GM18868 (cell line): ENCODE measurements around the gene USP17L17.
"Not testable (repeated sequence)": the region's sequence is repeated elsewhere in the genome, so short reads cannot be mapped to it uniquely, and the experiment has no call there.

ENCODE experiments used
- ATAC-seq: cut with Tn5 transposase; IDR thresholded peaks from one replicate; pipeline ENCODE4 v1.9.1; 2021; ENCODE audit warnings: mild to moderate bottlenecking, moderate library complexity; ENCODE audit not compliant: unreplicated experiment

Gene USP17L17, protein sequence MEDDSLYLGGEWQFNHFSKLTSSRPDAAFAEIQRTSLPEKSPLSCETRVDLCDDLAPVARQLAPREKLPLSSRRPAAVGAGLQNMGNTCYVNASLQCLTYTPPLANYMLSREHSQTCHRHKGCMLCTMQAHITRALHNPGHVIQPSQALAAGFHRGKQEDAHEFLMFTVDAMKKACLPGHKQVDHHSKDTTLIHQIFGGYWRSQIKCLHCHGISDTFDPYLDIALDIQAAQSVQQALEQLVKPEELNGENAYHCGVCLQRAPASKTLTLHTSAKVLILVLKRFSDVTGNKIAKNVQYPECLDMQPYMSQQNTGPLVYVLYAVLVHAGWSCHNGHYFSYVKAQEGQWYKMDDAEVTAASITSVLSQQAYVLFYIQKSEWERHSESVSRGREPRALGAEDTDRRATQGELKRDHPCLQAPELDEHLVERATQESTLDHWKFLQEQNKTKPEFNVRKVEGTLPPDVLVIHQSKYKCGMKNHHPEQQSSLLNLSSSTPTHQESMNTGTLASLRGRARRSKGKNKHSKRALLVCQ

DNA sequence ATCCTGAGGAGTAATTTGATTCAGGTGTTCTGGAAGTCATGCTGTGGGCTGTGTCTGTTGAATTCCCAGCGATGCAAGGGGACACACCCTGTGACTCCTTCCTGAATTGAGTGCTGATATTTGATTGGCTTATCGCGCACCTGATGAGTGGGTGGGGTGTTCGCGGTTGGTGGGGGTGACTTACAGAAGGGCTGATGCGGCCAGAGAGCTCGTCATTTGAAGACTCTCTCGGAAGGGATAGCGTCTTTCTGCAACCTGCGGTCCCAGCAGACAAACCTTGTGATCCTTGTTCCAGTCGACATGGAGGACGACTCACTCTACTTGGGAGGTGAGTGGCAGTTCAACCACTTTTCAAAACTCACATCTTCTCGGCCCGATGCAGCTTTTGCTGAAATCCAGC, at the start of gene USP17L17:
USP17L17 (plus strand) TSS at position 301 of the 400 bp plus-strand sequence; CDS start at position 301, 0 bp downstream.
- ATAC-seq: not testable (repeated sequence)

DNA sequence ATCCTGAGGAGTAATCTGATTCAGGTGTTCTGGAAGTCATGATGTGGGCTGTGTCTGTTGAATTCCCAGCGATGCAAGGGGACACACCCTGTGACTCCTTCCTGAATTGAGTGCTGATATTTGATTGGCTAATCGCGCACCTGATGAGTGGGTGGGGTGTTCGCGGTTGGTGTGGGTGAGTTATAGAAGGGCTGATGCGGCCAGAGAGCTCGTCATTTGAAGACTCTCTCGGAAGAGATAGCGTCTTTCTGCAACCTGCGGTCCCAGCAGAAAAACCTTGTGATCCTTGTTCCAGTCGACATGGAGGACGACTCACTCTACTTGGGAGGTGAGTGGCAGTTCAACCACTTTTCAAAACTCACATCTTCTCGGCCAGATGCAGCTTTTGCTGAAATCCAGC, 33.3 kb upstream of the USP17L17 start, which contains the start of gene USP17L10:
USP17L10 (plus strand) TSS at position 301 of the 400 bp plus-strand sequence; CDS start at position 301, 0 bp downstream.
- ATAC-seq: not testable (repeated sequence)

DNA sequence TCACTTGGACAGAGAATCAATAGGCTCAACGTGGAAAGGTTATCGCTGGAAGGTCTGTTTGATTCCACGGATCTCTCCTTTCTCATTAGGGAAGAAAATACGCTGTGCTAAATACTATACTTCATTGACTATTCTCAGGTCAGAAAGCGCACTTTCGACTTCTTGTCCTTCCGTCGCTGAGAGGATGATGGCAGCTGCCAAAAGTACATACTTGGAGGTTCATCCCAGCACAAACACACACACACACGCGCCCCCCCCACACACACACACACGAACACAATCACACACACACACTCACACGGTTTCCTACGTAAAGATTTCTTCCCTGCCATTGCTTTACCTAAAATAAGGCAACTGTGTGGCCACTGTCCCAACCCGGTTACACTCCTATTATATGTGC, 29.0 kb upstream of the USP17L17 start:
- not testable (repeated sequence) for ATAC-seq

DNA sequence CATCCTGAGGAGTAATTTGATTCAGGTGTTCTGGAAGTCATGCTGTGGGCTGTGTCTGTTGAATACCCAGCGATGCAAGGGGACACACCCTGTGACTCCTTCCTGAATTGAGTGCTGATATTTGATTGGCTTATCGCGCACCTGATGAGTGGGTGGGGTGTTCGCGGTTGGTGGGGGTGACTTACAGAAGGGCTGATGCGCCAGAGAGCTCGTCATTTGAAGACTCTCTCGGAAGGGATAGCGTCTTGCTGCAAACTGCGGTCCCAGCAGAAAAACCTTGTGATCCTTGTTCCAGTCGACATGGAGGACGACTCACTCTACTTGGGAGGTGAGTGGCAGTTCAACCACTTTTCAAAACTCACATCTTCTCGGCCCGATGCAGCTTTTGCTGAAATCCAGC, 28.6 kb upstream of the USP17L17 start, which contains the start of gene USP17L11:
USP17L11 (plus strand) TSS at position 301 of the 400 bp plus-strand sequence; CDS start at position 301, 0 bp downstream.
- not testable (repeated sequence) for ATAC-seq

DNA sequence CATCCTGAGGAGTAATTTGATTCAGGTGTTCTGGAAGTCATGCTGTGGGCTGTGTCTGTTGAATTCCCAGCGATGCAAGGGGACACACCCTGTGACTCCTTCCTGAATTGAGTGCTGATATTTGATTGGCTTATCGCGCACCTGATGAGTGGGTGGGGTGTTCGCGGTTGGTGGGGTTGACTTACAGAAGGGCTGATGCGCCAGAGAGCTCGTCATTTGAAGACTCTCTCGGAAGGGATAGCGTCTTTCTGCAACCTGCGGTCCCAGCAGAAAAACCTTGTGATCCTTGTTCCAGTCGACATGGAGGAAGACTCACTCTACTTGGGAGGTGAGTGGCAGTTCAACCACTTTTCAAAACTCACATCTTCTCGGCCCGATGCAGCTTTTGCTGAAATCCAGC, 23.8 kb upstream of the USP17L17 start, which contains the start of gene USP17L12:
USP17L12 (plus strand) TSS at position 301 of the 400 bp plus-strand sequence; CDS start at position 301, 0 bp downstream.
- ATAC-seq: not testable (repeated sequence)

DNA sequence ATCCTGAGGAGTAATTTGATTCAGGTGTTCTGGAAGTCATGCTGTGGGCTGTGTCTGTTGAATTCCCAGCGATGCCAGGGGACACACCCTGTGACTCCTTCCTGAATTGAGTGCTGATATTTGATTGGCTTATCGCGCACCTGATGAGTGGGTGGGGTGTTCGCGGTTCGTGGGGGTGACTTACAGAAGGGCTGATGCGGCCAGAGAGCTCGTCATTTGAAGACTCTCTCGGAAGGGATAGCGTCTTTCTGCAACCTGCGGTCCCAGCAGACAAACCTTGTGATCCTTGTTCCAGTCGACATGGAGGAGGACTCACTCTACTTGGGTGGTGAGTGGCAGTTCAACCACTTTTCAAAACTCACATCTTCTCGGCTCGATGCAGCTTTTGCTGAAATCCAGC, 19.1 kb upstream of the USP17L17 start, which contains the start of gene USP17L13:
USP17L13 (plus strand) TSS at position 301 of the 400 bp plus-strand sequence; CDS start at position 301, 0 bp downstream.
- not testable (repeated sequence) for ATAC-seq

DNA sequence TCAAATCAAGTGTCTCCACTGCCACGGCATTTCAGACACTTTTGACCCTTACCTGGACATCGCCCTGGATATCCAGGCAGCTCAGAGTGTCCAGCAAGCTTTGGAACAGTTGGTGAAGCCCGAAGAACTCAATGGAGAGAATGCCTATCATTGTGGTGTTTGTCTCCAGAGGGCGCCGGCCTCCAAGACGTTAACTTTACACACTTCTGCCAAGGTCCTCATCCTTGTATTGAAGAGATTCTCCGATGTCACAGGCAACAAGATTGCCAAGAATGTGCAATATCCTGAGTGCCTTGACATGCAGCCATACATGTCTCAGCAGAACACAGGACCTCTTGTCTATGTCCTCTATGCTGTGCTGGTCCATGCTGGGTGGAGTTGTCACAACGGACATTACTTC, 13.4 kb upstream of the USP17L17 start:
- not testable (repeated sequence) for ATAC-seq

DNA sequence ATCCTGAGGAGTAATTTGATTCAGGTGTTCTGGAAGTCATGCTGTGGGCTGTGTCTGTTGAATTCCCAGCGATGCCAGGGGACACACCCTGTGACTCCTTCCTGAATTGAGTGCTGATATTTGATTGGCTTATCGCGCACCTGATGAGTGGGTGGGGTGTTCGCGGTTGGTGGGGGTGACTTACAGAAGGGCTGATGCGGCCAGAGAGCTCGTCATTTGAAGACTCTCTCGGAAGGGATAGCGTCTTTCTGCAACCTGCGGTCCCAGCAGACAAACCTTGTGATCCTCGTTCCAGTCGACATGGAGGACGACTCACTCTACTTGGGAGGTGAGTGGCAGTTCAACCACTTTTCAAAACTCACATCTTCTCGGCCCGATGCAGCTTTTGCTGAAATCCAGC, 9.6 kb upstream of the USP17L17 start, which contains the start of gene USP17L15:
USP17L15 (plus strand) TSS at position 301 of the 400 bp plus-strand sequence; CDS start at position 301, 0 bp downstream.
- ATAC-seq: not testable (repeated sequence)

DNA sequence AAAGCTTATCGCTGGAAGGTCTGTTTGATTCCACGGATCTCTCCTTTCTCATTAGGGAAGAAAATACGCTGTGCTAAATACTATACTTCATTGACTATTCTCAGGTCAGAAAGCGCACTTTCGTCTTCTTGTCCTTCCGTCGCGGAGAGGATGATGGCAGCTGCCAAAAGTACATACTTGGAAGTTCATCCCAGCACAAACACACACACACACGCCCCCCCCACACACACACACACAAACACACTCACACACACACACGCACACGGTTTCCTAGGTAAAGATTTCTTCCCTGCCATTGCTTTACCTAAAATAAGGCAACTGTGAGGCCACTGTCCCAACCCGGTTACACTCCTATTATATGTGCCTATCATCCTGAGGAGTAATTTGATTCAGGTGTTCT, 5.2 kb upstream of the USP17L17 start:
- ATAC-seq: not testable (repeated sequence)

DNA sequence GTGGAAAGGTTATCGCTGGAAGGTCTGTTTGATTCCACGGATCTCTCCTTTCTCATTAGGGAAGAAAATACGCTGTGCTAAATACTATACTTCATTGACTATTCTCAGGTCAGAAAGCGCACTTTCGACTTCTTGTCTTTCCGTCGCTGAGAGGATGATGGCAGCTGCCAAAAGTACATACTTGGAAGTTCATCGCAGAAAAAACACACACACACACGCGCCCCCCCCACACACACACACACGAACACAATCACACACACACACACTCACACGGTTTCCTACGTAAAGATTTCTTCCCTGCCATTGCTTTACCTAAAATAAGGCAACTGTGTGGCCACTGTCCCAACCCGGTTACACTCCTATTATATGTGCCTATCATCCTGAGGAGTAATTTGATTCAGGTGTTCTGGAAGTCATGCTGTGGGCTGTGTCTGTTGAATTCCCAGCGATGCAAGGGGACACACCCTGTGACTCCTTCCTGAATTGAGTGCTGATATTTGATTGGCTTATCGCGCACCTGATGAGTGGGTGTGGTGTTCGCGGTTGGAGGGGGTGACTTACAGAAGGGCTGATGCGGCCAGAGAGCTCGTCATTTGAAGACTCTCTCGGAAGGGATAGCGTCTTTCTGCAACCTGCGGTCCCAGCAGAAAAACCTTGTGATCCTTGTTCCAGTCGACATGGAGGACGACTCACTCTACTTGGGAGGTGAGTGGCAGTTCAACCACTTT, 4.4 kb downstream of the USP17L17 start, which contains the start of gene USP17L18:
USP17L18 (plus strand) TSS at position 678 of the 728 bp plus-strand sequence; CDS start at position 678, 0 bp downstream.
- ATAC-seq: not testable (repeated sequence)

DNA sequence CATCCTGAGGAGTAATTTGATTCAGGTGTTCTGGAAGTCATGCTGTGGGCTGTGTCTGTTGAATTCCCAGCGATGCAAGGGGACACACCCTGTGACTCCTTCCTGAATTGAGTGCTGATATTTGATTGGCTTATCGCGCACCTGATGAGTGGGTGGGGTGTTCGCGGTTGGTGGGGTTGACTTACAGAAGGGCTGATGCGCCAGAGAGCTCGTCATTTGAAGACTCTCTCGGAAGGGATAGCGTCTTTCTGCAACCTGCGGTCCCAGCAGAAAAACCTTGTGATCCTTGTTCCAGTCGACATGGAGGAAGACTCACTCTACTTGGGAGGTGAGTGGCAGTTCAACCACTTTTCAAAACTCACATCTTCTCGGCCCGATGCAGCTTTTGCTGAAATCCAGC, 9.4 kb downstream of the USP17L17 start, which contains the start of gene USP17L19:
USP17L19 (plus strand) TSS at position 301 of the 400 bp plus-strand sequence; CDS start at position 301, 0 bp downstream.
- ATAC-seq: not testable (repeated sequence)

DNA sequence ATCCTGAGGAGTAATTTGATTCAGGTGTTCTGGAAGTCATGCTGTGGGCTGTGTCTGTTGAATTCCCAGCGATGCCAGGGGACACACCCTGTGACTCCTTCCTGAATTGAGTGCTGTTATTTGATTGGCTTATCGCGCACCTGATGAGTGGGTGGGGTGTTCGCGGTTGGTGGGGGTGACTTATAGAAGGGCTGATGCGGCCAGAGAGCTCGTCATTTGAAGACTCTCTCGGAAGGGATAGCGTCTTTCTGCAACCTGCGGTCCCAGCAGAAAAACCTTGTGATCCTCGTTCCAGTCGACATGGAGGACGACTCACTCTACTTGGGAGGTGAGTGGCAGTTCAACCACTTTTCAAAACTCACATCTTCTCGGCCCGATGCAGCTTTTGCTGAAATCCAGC, 14.1 kb downstream of the USP17L17 start, which contains the start of gene USP17L20:
USP17L20 (plus strand) TSS at position 301 of the 400 bp plus-strand sequence; CDS start at position 301, 0 bp downstream.
- not testable (repeated sequence) for ATAC-seq

DNA sequence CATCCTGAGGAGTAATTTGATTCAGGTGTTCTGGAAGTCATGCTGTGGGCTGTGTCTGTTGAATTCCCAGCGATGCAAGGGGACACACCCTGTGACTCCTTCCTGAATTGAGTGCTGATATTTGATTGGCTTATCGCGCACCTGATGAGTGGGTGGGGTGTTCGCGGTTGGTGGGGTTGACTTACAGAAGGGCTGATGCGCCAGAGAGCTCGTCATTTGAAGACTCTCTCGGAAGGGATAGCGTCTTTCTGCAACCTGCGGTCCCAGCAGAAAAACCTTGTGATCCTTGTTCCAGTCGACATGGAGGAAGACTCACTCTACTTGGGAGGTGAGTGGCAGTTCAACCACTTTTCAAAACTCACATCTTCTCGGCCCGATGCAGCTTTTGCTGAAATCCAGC, 18.9 kb downstream of the USP17L17 start, which contains the start of gene USP17L21:
USP17L21 (plus strand) TSS at position 301 of the 400 bp plus-strand sequence; CDS start at position 301, 0 bp downstream.
- not testable (repeated sequence) for ATAC-seq

DNA sequence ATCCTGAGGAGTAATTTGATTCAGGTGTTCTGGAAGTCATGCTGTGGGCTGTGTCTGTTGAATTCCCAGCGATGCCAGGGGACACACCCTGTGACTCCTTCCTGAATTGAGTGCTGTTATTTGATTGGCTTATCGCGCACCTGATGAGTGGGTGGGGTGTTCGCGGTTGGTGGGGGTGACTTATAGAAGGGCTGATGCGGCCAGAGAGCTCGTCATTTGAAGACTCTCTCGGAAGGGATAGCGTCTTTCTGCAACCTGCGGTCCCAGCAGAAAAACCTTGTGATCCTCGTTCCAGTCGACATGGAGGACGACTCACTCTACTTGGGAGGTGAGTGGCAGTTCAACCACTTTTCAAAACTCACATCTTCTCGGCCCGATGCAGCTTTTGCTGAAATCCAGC, 23.6 kb downstream of the USP17L17 start, which contains the start of gene USP17L22:
USP17L22 (plus strand) TSS at position 301 of the 400 bp plus-strand sequence; CDS start at position 301, 0 bp downstream.
- not testable (repeated sequence) for ATAC-seq

DNA sequence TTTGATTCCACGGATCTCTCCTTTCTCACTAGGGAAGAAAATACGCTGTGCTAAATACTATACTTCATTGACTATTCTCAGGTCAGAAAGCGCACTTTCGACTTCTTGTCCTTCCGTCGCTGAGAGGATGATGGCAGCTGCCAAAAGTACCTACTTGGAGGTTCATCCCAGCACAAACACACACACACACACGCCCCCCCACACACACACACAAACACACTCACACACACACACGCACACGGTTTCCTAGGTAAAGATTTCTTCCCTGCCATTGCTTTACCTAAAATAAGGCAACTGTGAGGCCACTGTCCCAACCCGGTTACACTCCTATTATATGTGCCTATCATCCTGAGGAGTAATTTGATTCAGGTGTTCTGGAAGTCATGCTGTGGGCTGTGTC, 28.0 kb downstream of the USP17L17 start:
- ATAC-seq: not testable (repeated sequence)
